HepG2 (cell line): ENCODE measurements around the gene DCAKD. TPM values are rescaled to one million over a fixed set of nuclear protein-coding genes. Genes with fewer than 3 reads are reported as not detected.

ENCODE experiments used
- ATF6 ChIP-seq: sonication (generic); formaldehyde crosslinking; conservative IDR thresholded peaks from 2 replicates; pipeline ENCODE4 v1.4.0; 2020; ENCODE audit warnings: missing genetic modification reagents
- DNMT3B ChIP-seq: conservative IDR thresholded peaks from 2 replicates; pipeline ENCODE4 v1.6.1; 2016; ENCODE audit warnings: missing biosample characterization, control low read depth
- ESRRA ChIP-seq: sonication (generic); formaldehyde crosslinking; IDR thresholded peaks from 2 replicates; pipeline ENCODE4 v1.5.1; 2020; ENCODE audit warnings: mild to moderate bottlenecking, low read depth, missing genetic modification reagents
- HES4 ChIP-seq: sonication (generic); formaldehyde crosslinking; IDR thresholded peaks from 2 replicates; pipeline ENCODE4 v1.9.0; 2021; ENCODE audit warnings: mild to moderate bottlenecking, missing genetic modification reagents, borderline replicate concordance
- MED1 ChIP-seq: sonication (generic); formaldehyde crosslinking; IDR thresholded peaks from 2 replicates; pipeline ENCODE4 v1.4.0; 2020; ENCODE audit warnings: missing genetic modification reagents
- MIER2 ChIP-seq: IDR thresholded peaks from 2 replicates; pipeline ENCODE4 v1.6.1; 2016; ENCODE audit warnings: missing biosample characterization, missing genetic modification reagents
- NR3C1 ChIP-seq: sonication (generic); formaldehyde crosslinking; IDR thresholded peaks from 2 replicates; pipeline ENCODE4 v1.4.0; 2020; ENCODE audit warnings: missing genetic modification reagents
- PAF1 ChIP-seq: IDR thresholded peaks from 2 replicates; pipeline ENCODE4 v1.6.1; 2016; ENCODE audit warnings: missing genetic modification reagents, missing compliant biosample characterization
- PLSCR1 ChIP-seq: sonication (generic); formaldehyde crosslinking; IDR thresholded peaks from 2 replicates; pipeline ENCODE4 v1.5.0; 2020; ENCODE audit warnings: missing genetic modification reagents, mild to moderate bottlenecking, borderline replicate concordance
- SMAD3 ChIP-seq: sonication (generic); formaldehyde crosslinking; IDR thresholded peaks from 2 replicates; pipeline ENCODE4 v1.4.0; 2020; ENCODE audit warnings: missing genetic modification reagents
- SNAI1 ChIP-seq: sonication (generic); formaldehyde crosslinking; IDR thresholded peaks from 2 replicates; pipeline ENCODE4 v1.5.0; 2020; ENCODE audit warnings: mild to moderate bottlenecking, missing genetic modification reagents, borderline replicate concordance
- ZHX2 ChIP-seq, 2 experiments: sonication (generic) in 1 of 2; formaldehyde crosslinking in 1 of 2; IDR thresholded peaks; 2 replicates each; pipeline versions ENCODE4 v1.6.1 to v1.9.0; 2014 to 2022; ENCODE audit warnings: antibody characterized with exemption in 1 of 2, borderline replicate concordance in 1 of 2, inconsistent platforms in 1 of 2, low read depth in 1 of 2, missing genetic modification reagents in 1 of 2
- ZIK1 ChIP-seq: sonication (generic); formaldehyde crosslinking; IDR thresholded peaks from 2 replicates; pipeline ENCODE4 v1.5.0; 2020; ENCODE audit warnings: mild to moderate bottlenecking, low read depth, missing genetic modification reagents, borderline replicate concordance
- ZNF230 ChIP-seq: sonication (generic); formaldehyde crosslinking; IDR thresholded peaks from 2 replicates; pipeline ENCODE4 v1.4.0; 2020; ENCODE audit warnings: mild to moderate bottlenecking, missing genetic modification reagents
- ZNF367 ChIP-seq: sonication (generic); formaldehyde crosslinking; IDR thresholded peaks from 2 replicates; pipeline ENCODE4 v1.4.0; 2020; ENCODE audit warnings: missing genetic modification reagents, borderline replicate concordance
- ZNF549 ChIP-seq: sonication (generic); formaldehyde crosslinking; IDR thresholded peaks from 2 replicates; pipeline ENCODE4 v1.5.0; 2020; ENCODE audit warnings: missing genetic modification reagents
- ZNF564 ChIP-seq: sonication (generic); formaldehyde crosslinking; IDR thresholded peaks from 2 replicates; pipeline ENCODE4 v1.8.1; 2023; ENCODE audit warnings: mild to moderate bottlenecking, missing genetic modification reagents
- ZNF570 ChIP-seq: sonication (generic); formaldehyde crosslinking; IDR thresholded peaks from 2 replicates; pipeline ENCODE4 v1.4.0; 2020; ENCODE audit warnings: mild to moderate bottlenecking, missing genetic modification reagents, borderline replicate concordance
- ZNF660 ChIP-seq: sonication (generic); formaldehyde crosslinking; IDR thresholded peaks from 2 replicates; pipeline ENCODE4 v1.5.1; 2020; ENCODE audit warnings: mild to moderate bottlenecking, low read depth, missing genetic modification reagents, borderline replicate concordance
- ZNF737 ChIP-seq: sonication (generic); formaldehyde crosslinking; IDR thresholded peaks from 2 replicates; pipeline ENCODE4 v1.5.0; 2020; ENCODE audit warnings: missing genetic modification reagents, mild to moderate bottlenecking, borderline replicate concordance
- ZNF782 ChIP-seq: sonication (generic); formaldehyde crosslinking; IDR thresholded peaks from 2 replicates; pipeline ENCODE4 v1.4.0; 2020; ENCODE audit warnings: missing genetic modification reagents, mild to moderate bottlenecking, borderline replicate concordance
- ZSCAN25 ChIP-seq: sonication (generic); formaldehyde crosslinking; IDR thresholded peaks from 2 replicates; pipeline ENCODE4 v1.8.0; 2022; ENCODE audit warnings: mild to moderate bottlenecking, missing genetic modification reagents
- polyA plus RNA-seq, 8 experiments: library from polyadenylated mRNA; depleted of rRNA in 3 of 8; stranded (reverse) in 7 of 8; unstranded in 1 of 8; fragments of >200 nt; fragmentation: Illumina TruSeq in 4 of 8; extraction: Trizol in 4 of 8; gene quantifications; 2 replicates each; pipeline versions ENCODE4 v1.2.1 to v1.2.3, GENCODE V29; 2011 to 2016; ENCODE audit warnings: low read depth in 4 of 8, missing spikeins in 1 of 8, mixed read lengths in 1 of 8; ENCODE audit not compliant: insufficient read depth in 1 of 8
- total RNA-seq, 5 experiments: library from RNA; depleted of rRNA; stranded (reverse); fragments of >200 nt; fragmentation: Illumina TruSeq; extraction: Trizol; gene quantifications; 2 replicates each; pipeline ENCODE4 v1.2.3, GENCODE V29; 2016; ENCODE audit warnings: low read depth in 1 of 5

Gene DCAKD
- total and polyA plus RNA-seq, 2 of the 13 experiments (the other 11 are each of a cell fraction or from before 2014, with no cell fraction given) = 25.9 to 29.2 TPM

- TF ChIP-seq DNMT3B (CRISPR knock-in tag) (no peak), ZNF549 (CRISPR knock-in tag) (no peak), ATF6 (no peak), MIER2 (CRISPR knock-in tag) (no peak), HES4 (no peak), ZHX2 (IDR thresholded peaks at IDR 0.05; ENCODE audit: low read depth) (no peak), ZHX2 (CRISPR knock-in tag; IDR thresholded peaks at IDR 0.05; ENCODE audit: borderline replicate concordance) (no peak), ZNF660 (CRISPR knock-in tag) (no peak), PLSCR1 (CRISPR knock-in tag) (0 out of 2 replicates have a peak, but pooled peaks have one; percentile 42), ZNF782 (CRISPR knock-in tag) (no peak), NR3C1 (CRISPR knock-in tag) (no peak), PAF1 (no peak), ZNF564 (no peak), ESRRA (CRISPR knock-in tag) (no peak), ZSCAN25 (no peak), MED1 (CRISPR knock-in tag) (no peak), SNAI1 (CRISPR knock-in tag) (no peak), ZNF367 (CRISPR knock-in tag) (no peak), SMAD3 (CRISPR knock-in tag) (no peak), ZNF737 (CRISPR knock-in tag) (no peak), ZNF230 (no peak), ZNF570 (no peak), ZIK1 (CRISPR knock-in tag) (peak; percentile 36; the same call in 1 of the 2 replicates)
Observed at GRCh38 chr17:45052052-45052772, 780 bp upstream of the DCAKD start (continued).
